B cell (primary cell): ENCODE data around the gene SLC26A1. TPM values are rescaled to one million over a fixed set of nuclear protein-coding genes. Genes with fewer than 3 reads are reported as not detected.

Experiments used
- ATAC-seq: fragments of 200-7000 bp; cut with Tn5 transposase; one replicate; pipeline ENCODE4 v1.10.0; 2021; ENCODE audit warnings: low read depth, mild to moderate bottlenecking, moderate number of reproducible peaks, moderate library complexity
- CTCF ChIA-PET: fragments of 350-600 bp; sonication (Branson Sonifier 250); formaldehyde crosslinking; loops from one replicate; lab custom pipeline; 2021; ENCODE audit warnings: antibody characterized with exemption, inconsistent platforms; lab: Charles Lee
- POLR2A ChIA-PET: fragments of 350-600 bp; sonication (Branson Sonifier 250); formaldehyde crosslinking; loops from one replicate; lab custom pipeline; 2021; ENCODE audit warnings: antibody characterized with exemption; lab: Charles Lee
- DNase-seq: peaks from one replicate; pipeline ENCODE4 v3.0.0; 2013
- H2AFZ ChIP-seq: 2 replicates; pipeline ENCODE4 v1.6.1; 2012; ENCODE audit warnings: mild to moderate bottlenecking, low read depth, low read length; ENCODE audit not compliant: insufficient read depth, poor library complexity, severe bottlenecking
- H3K27ac ChIP-seq, 2 donors: 1 replicate in 1 of 2; 2 replicates in 1 of 2; pipeline ENCODE4 v1.5.1; 2012 to 2013; ENCODE audit warnings: low read length in 2 of 2, mild to moderate bottlenecking in 2 of 2, moderate library complexity in 1 of 2
- H3K27me3 ChIP-seq, 4 experiments: fragments of 200-600 bp in 1 of 4; sonication (generic) in 1 of 4; replicated peaks in 1 of 4; 1 replicate in 2 of 4; 2 replicates in 2 of 4; pipeline versions ENCODE4 v1.6.1 to v1.7.0; 2013 to 2016; ENCODE audit warnings: low read length in 3 of 4, mild to moderate bottlenecking in 2 of 4, mixed read lengths in 1 of 4, moderate library complexity in 1 of 4; ENCODE audit not compliant: insufficient read depth in 4 of 4, control insufficient read depth in 3 of 4; ENCODE audit errors: control extremely low read depth in 1 of 4
- H3K36me3 ChIP-seq, 2 experiments: replicated peaks in 1 of 2; 1 replicate in 1 of 2; 2 replicates in 1 of 2; pipeline versions ENCODE4 v1.6.1 to v1.7.1; 2013; ENCODE audit warnings: low read length in 1 of 2; ENCODE audit not compliant: insufficient read depth in 2 of 2, control insufficient read depth in 1 of 2; ENCODE audit errors: control extremely low read depth in 1 of 2, extremely low read depth in 1 of 2
- H3K4me1 ChIP-seq, 2 donors: fragments of 200-600 bp in 1 of 2; sonication (generic) in 1 of 2; 1 replicate in 1 of 2; 2 replicates in 1 of 2; pipeline versions ENCODE4 v1.5.1 to v1.6.1; 2013 to 2017; ENCODE audit warnings: low read length in 2 of 2; ENCODE audit not compliant: control insufficient read depth in 2 of 2, insufficient read depth in 2 of 2
- H3K4me2 ChIP-seq: replicated peaks from 2 replicates; pipeline ENCODE3; 2012; ENCODE audit warnings: mild to moderate bottlenecking, low read depth, low read length; ENCODE audit not compliant: poor library complexity, severe bottlenecking
- H3K4me3 ChIP-seq, 5 experiments: fragments of 200-600 bp in 1 of 5; sonication (generic) in 1 of 5; 1 replicate in 3 of 5; 2 replicates in 2 of 5; pipeline versions ENCODE4 v1.5.1 to v1.7.0; 2011 to 2016; ENCODE audit warnings: low read length in 4 of 5, mild to moderate bottlenecking in 4 of 5, low read depth in 2 of 5, control low read depth in 1 of 5, moderate library complexity in 1 of 5; ENCODE audit not compliant: insufficient read depth in 1 of 5; ENCODE audit errors: control extremely low read depth in 1 of 5, extremely low read depth in 1 of 5
- H3K79me2 ChIP-seq: fragments of 200-600 bp; sonication (generic); one replicate; pipeline ENCODE4 v1.6.0; 2016; ENCODE audit warnings: low read length; ENCODE audit not compliant: control insufficient read depth, insufficient read depth
- H3K9ac ChIP-seq: fragments of 200-600 bp; sonication (generic); 2 replicates; pipeline ENCODE4 v1.6.1; 2017; ENCODE audit warnings: mild to moderate bottlenecking, low read length, moderate library complexity
- H3K9me3 ChIP-seq, 3 donors: one replicate each; pipeline versions ENCODE4 v1.6.1 to v1.7.1; 2013; ENCODE audit warnings: low read length in 2 of 3; ENCODE audit not compliant: control insufficient read depth in 2 of 3, insufficient read depth in 1 of 3; ENCODE audit errors: control extremely low read depth in 1 of 3
- H4K20me1 ChIP-seq: 2 replicates; pipeline ENCODE4 v1.6.0; 2012; ENCODE audit warnings: mild to moderate bottlenecking, low read length; ENCODE audit not compliant: insufficient read depth, control insufficient read depth, poor library complexity, severe bottlenecking
- H3K27ac Mint-ChIP-seq: one replicate; pipeline ENCODE4 v1.8.0; 2021; ENCODE audit warnings: mixed read lengths
- H3K27me3 Mint-ChIP-seq: one replicate; pipeline ENCODE4 v1.8.0; 2021; ENCODE audit warnings: mixed read lengths
- H3K4me1 Mint-ChIP-seq: one replicate; pipeline ENCODE4 v1.8.0; 2021; ENCODE audit warnings: mixed read lengths
- H3K4me3 Mint-ChIP-seq: one replicate; pipeline ENCODE4 v1.8.0; 2021; ENCODE audit warnings: mixed read lengths
- H3K9me3 Mint-ChIP-seq: one replicate; pipeline ENCODE4 v1.8.0; 2022; ENCODE audit warnings: mixed read lengths; ENCODE audit not compliant: insufficient read depth
- EZH2 ChIP-seq: IDR thresholded peaks from 2 replicates; pipeline ENCODE4 v1.6.1; 2012; ENCODE audit warnings: borderline replicate concordance, low read depth, mild to moderate bottlenecking, moderate library complexity, low read length; ENCODE audit not compliant: insufficient read depth, poor library complexity, severe bottlenecking
- WGBS: methylation state at CpG from one replicate; pipeline ENCODE4 v1.1.5; 2013; ENCODE audit warnings: missing lambda C conversion rate; ENCODE audit not compliant: insufficient coverage; 5-methylcytosine and 5-hydroxymethylcytosine counted together
- intact Hi-C: fragments of 100-400 bp; cut with micrococcal nuclease; formaldehyde crosslinking; loops from one replicate; pipeline ENCODE4 v1.10.0; 2022
- polyA plus RNA-seq: library from polyadenylated mRNA; depleted of rRNA; stranded (reverse); fragments of >200 nt; gene quantifications from 2 replicates; pipeline ENCODE4 v1.2.3, GENCODE V29; 2012
- total RNA-seq, 2 donors: library from RNA; stranded (reverse); fragments of 120-200 nt in 1 of 2; gene quantifications; 1 replicate in 1 of 2; 2 replicates in 1 of 2; pipeline versions ENCODE4 v1.2.3 to v1.2.4, GENCODE V29; 2013 to 2022
- TF ChIP-seq, protein P1 (sequence below): fragments of 200-600 bp; IDR thresholded peaks from one replicate; pipeline ENCODE4 v1.8.0; 2022; ENCODE audit warnings: antibody characterized with exemption, mild to moderate bottlenecking

The SLC26A1 gene
- total and polyA plus RNA-seq, 2 donors (not counting 1 experiment from before 2014, with no cell fraction given), result 0.03 to 1.1 TPM

DNA sequence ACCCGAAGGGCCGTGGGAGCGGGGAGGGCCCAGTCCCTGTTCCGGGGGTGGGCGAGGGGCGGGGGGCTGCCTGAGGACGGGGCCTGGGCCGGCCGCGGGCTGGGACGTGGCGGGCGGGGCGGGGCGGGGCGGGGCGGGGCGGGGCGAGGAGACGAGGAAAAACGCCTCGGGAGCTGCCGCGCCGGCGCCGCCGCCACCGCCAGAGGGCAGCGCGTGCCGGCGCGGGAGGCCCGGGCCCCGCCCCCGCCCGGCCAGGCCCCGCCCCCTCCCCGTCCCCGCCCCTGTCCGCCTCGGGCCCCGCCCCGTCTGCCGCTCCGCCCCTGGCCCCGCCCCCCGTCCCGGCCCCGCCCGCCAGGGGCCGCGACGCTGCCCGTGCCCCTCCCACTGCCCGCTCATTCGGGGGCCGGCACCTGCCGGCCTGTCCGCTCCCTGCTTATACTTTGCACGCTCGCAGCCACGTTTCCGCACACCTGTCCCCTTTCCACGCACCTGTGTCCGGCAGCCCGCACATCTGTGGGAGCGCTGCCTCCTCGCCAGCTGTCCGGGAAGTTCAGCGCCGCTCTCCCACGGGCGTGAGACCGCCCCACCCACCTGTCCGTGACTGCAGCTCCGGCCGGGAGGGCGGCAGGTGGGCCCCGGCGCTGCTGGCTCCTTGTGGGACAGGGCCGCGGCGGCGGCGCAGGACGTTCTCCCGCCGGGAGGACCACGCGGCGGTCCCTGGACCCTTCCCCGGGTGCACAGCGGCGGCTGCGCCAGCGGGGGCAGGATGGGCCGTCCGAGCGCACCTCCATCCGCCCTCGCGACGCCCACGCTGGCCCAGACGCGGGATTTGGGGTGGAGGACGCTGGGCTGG is 16.6 kb upstream of the SLC26A1 start:
- intact Hi-C loops, result loop anchor here (1.0 to 5.0 kb wide), 6 partner anchors 23 to 573 kb away; partner anchors contain the start of genes DGKQ, IDUA and UVSSA
- ChIA-PET CTCF (interaction anchor here (0.6 to 1.6 kb wide), 4 partner anchors 63 to 859 kb away, joined by 3 to 5 read pairs (median 4); no protein-coding TSS in a partner anchor), POLR2A (interaction anchor here (1.0 to 2.0 kb wide), 2 partner anchors 12 to 23 kb away, joined by 4 to 13 read pairs; partner anchors contain the start of gene IDUA)
- Mint-ChIP-seq H3K27ac (peak overlapping the region; percentile 88), H3K27me3 (peaks cover 34% of the 10 kb centered on the region), H3K9me3 (peaks cover 3% of the 10 kb centered on the region), H3K4me3 (peak overlapping the region; percentile 91), H3K4me1 (peaks cover 20% of the 10 kb centered on the region)
- peak overlapping the region; percentile 92 for H2AFZ ChIP-seq
- peaks cover 0 to 9% (median 0%) of the 10 kb centered on the region in 3 donors for H3K9me3 ChIP-seq
- H3K79me2 ChIP-seq, result no peaks in the 10 kb centered on the region
- H3K27ac ChIP-seq, result peak overlapping the region; percentile 38 to 41
- H3K4me1 ChIP-seq, result peaks cover 24 to 30% of the 10 kb centered on the region in 2 donors
- WGBS, result under 1% methylated on average over 86 of the region's 109 CpGs
- no peaks in the 10 kb centered on the region for H4K20me1 ChIP-seq
- H3K4me3 ChIP-seq, result peak overlapping the region in 4 of 5 experiments; percentile 63 to 77 (median 72)
- ATAC-seq (peak; percentile 70), DNase-seq (peak; percentile 87)
- H3K36me3 ChIP-seq, result no peaks in the 10 kb centered on the region
- peak overlapping the region; percentile 100 for H3K4me2 ChIP-seq
- peak overlapping the region; percentile 83 for H3K9ac ChIP-seq
- H3K27me3 ChIP-seq, result peaks cover 0 to 34% (median 15%) of the 10 kb centered on the region in 4 experiments
- TF ChIP-seq, protein P1, sequence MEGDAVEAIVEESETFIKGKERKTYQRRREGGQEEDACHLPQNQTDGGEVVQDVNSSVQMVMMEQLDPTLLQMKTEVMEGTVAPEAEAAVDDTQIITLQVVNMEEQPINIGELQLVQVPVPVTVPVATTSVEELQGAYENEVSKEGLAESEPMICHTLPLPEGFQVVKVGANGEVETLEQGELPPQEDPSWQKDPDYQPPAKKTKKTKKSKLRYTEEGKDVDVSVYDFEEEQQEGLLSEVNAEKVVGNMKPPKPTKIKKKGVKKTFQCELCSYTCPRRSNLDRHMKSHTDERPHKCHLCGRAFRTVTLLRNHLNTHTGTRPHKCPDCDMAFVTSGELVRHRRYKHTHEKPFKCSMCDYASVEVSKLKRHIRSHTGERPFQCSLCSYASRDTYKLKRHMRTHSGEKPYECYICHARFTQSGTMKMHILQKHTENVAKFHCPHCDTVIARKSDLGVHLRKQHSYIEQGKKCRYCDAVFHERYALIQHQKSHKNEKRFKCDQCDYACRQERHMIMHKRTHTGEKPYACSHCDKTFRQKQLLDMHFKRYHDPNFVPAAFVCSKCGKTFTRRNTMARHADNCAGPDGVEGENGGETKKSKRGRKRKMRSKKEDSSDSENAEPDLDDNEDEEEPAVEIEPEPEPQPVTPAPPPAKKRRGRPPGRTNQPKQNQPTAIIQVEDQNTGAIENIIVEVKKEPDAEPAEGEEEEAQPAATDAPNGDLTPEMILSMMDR, result peak; percentile 18
- no peak for TF ChIP-seq EZH2
